Activated CD4-positive, alpha-beta T cell treated with anti-CD3 and anti-CD28 coated beads, Interleukin-2, amount 50 U/mL, for 4 hours (primary cell): ENCODE data around the gene CCDC82.
"Not testable (repeated sequence)": the region's sequence is repeated elsewhere in the genome, so short reads cannot be mapped to it uniquely, and the experiment has no call there.

Experiments
- DNase-seq, 2 experiments: peaks; one replicate each; pipeline ENCODE4 v3.0.0-alpha.2; 2020

Gene CCDC82

GRCh38 chr11:96389720-96390487, at the start of gene CCDC82, which contains the start of gene JRKL:
TSS of gene CCDC82 (minus strand) at chr11:96389912. CDS start at chr11:96384747, 5,165 bp downstream.
TSS of gene JRKL (plus strand) at chr11:96390013. CDS start at chr11:96390650, 637 bp downstream.
- DNase-seq, result peak; percentile 98 to 99

- not testable (repeated sequence) for DNase-seq
These were observed 42.9 kb upstream of the CCDC82 start for GRCh38 chr11:96432654-96433053.

- DNase-seq, result no peak
These were observed 41.0 kb upstream of the CCDC82 start for GRCh38 chr11:96430668-96431067.

GRCh38 chr11:96424693-96425092, 35.0 kb upstream of the CCDC82 start:
- no peak for DNase-seq

- no peak for DNase-seq
These were observed 23.7 kb upstream of the CCDC82 start for GRCh38 chr11:96413408-96413807.

GRCh38 chr11:96412761-96413381, 23.2 kb upstream of the CCDC82 start:
- DNase-seq, result no peak

- not testable (repeated sequence) for DNase-seq
These were observed 21.7 kb upstream of the CCDC82 start for GRCh38 chr11:96411412-96411811.

GRCh38 chr11:96400697-96401096, 11.0 kb upstream of the CCDC82 start:
- no peak for DNase-seq

- no peak for DNase-seq
These were observed 8.2 kb upstream of the CCDC82 start for GRCh38 chr11:96397863-96398262.

- DNase-seq, result no peak
These were observed 6.9 kb upstream of the CCDC82 start for GRCh38 chr11:96396637-96397036.

GRCh38 chr11:96394773-96395172, 5.1 kb upstream of the CCDC82 start:
- no peak for DNase-seq

GRCh38 chr11:96393753-96394348, 4.1 kb upstream of the CCDC82 start:
- DNase-seq, result no peak

- DNase-seq, result no peak
These were observed 2.1 kb upstream of the CCDC82 start for GRCh38 chr11:96391698-96392307.

- no peak for DNase-seq
These were observed 728 bp upstream of the CCDC82 start for GRCh38 chr11:96390488-96390792.

GRCh38 chr11:96388891-96389719, 607 bp downstream of the CCDC82 start:
- no peak for DNase-seq

GRCh38 chr11:96385187-96385586, 4.5 kb downstream of the CCDC82 start:
- no peak for DNase-seq

GRCh38 chr11:96384156-96384555, 5.6 kb downstream of the CCDC82 start:
- no peak for DNase-seq

- no peak for DNase-seq
These were observed 12.9 kb downstream of the CCDC82 start for GRCh38 chr11:96376796-96377195.

GRCh38 chr11:96373826-96374225, 15.9 kb downstream of the CCDC82 start:
- no peak for DNase-seq

GRCh38 chr11:96367342-96367741, 22.4 kb downstream of the CCDC82 start:
- no peak for DNase-seq

GRCh38 chr11:96366024-96366423, 23.7 kb downstream of the CCDC82 start:
- DNase-seq, result no peak

GRCh38 chr11:96365493-96365892, 24.2 kb downstream of the CCDC82 start:
- no peak for DNase-seq

- DNase-seq, result no peak
These were observed 27.9 kb downstream of the CCDC82 start for GRCh38 chr11:96361778-96362177.
